ENCODE results near the gene S100A7A. TPM values are rescaled to one million over a fixed set of nuclear protein-coding genes. Genes with fewer than 3 reads are reported as not detected.

Gene S100A7A
- total and polyA plus RNA-seq, 2 of the 8 experiments (the other 6 are each of a cell fraction or from before 2014, with no cell fraction given), result not detected

DNA sequence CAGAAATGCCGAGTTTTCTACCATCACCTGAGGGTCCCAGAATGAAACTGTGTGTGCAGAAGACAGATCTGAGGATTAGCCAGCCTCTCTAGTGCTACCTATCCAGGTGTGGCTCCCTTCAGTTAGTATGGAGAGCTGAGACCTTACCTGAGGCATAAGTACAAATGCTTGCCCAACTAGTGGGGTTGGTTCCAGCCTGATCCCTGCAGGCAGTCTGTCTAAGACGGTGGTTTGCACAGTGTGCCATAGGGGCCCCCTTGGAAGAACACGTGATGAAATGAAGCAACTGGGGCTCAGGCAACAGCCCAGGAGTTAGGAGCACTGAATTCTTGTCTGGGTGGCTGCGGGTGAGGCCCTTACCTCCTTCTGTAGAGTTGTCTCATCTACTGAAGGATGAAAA lies 15.6 kb downstream of the S100A7A start:
- no peak for TF ChIP-seq POU5F1 (IDR thresholded peaks at IDR 0.05; ENCODE audit: low read depth, low read length)
- peaks cover 0 to 7% of the 10 kb centered on the region in 2 experiments for H4K20me1 ChIP-seq (replicated peaks in 1 of 2; ENCODE audit: control insufficient read depth in 1 of 2, insufficient read depth in 2 of 2, low read length in 2 of 2)
- FAIRE-seq, result no peak
- H3K27ac ChIP-seq (ENCODE audit: low read depth, low read length), result no peak overlapping the region
- no peak overlapping the region for H2BK120ac ChIP-seq (replicated peaks; ENCODE audit: low read depth, low read length)
- H3K79me1 ChIP-seq (ENCODE audit: low read depth, low read length), result no peaks in the 10 kb centered on the region
- no peak overlapping the region for H3K14ac ChIP-seq (ENCODE audit: insufficient read length)
- no peak overlapping the region for H3K23ac ChIP-seq (ENCODE audit: insufficient read length)
- H3K4ac ChIP-seq (replicated peaks; ENCODE audit: insufficient read length, low read depth, low read length), result no peak overlapping the region
- H2BK20ac ChIP-seq (ENCODE audit: low read length), result no peak overlapping the region
- no peaks in the 10 kb centered on the region; a peak in 2 of 7 replicates for H3K4me1 ChIP-seq (replicated peaks in 1 of 4; ENCODE audit: control insufficient read depth in 3 of 4, insufficient read depth in 4 of 4, low read length in 3 of 4)
- H3K27me3 ChIP-seq (replicated peaks in 1 of 4; ENCODE audit: control insufficient read depth in 3 of 4, extremely low read depth in 1 of 4, insufficient read depth in 3 of 4, low read length in 3 of 4), result no peaks in the 10 kb centered on the region
- H2AFZ ChIP-seq (ENCODE audit: low read length), result no peak overlapping the region
- no peak overlapping the region for H4K5ac ChIP-seq (ENCODE audit: insufficient read length, low read depth, low read length)
- ChIA-PET POLR2A (ENCODE audit: partially characterized antibody) (no interaction called here), CTCF (ENCODE audit: partially characterized antibody) (interaction anchor here (0.9 to 1.0 kb wide), 2 partner anchors 15 to 78 kb away, joined by 3 read pairs; no protein-coding TSS in a partner anchor)
- H2BK5ac ChIP-seq (ENCODE audit: low read depth, low read length), result no peak overlapping the region
- DNase-seq (ENCODE audit: low read depth in 1 of 2, low spot score in 2 of 2), result peak in 1 of 2 experiments; percentile 23
- H3K4me3 ChIP-seq (ENCODE audit: extremely low read depth in 1 of 4, insufficient read depth in 2 of 4, low read depth in 3 of 4, low read length in 4 of 4), result no peak overlapping the region
- WGBS, 2 experiments (ENCODE audit: extremely low coverage in 1 of 2, insufficient coverage in 1 of 2, insufficient read length in 1 of 2, insufficient replicate concordance in 2 of 2, low coverage in 1 of 2, low lambda C conversion rate in 2 of 2, missing lambda C conversion rate in 1 of 2), result 82% methylated on average over 4 of the region's 4 CpGs; no CpG with 5 or more reads in 1 of the 2 experiments
- H4K91ac ChIP-seq (replicated peaks; ENCODE audit: insufficient read length, low read length), result no peak overlapping the region
- H4K8ac ChIP-seq (ENCODE audit: extremely low read depth, insufficient read depth, low read length), result no peak overlapping the region
- H3K56ac ChIP-seq (replicated peaks; ENCODE audit: insufficient read length, low read depth, low read length), result no peak overlapping the region
- no peaks in the 10 kb centered on the region for H3K79me2 ChIP-seq (ENCODE audit: control insufficient read depth in 1 of 2, insufficient read depth in 2 of 2, low read length in 2 of 2)
- H2AK5ac ChIP-seq (ENCODE audit: low read depth, low read length), result no peak overlapping the region
- no peak overlapping the region for H3K18ac ChIP-seq (ENCODE audit: extremely low read depth, low read length)
- no peaks in the 10 kb centered on the region; the same call in 1 of the 2 replicates for H3K23me2 ChIP-seq (ENCODE audit: low read depth, low read length)
- no peak overlapping the region for H3K4me2 ChIP-seq (ENCODE audit: insufficient read depth in 1 of 2, low read depth in 2 of 2, low read length in 2 of 2)
- H3K36me3 ChIP-seq (ENCODE audit: control insufficient read depth in 2 of 4, insufficient read depth in 4 of 4, low read length in 3 of 4), result no peaks in the 10 kb centered on the region
- H3K9me3 ChIP-seq (ENCODE audit: insufficient read depth in 2 of 2, low read depth in 1 of 2, low read length in 1 of 2), result no peaks in the 10 kb centered on the region
- H3K9ac ChIP-seq (replicated peaks in 1 of 4; ENCODE audit: extremely low read depth in 1 of 4, low read depth in 3 of 4, low read length in 3 of 4), result no peak overlapping the region
- no peak overlapping the region for H2BK15ac ChIP-seq (ENCODE audit: low read length)
- no peak overlapping the region for H2BK12ac ChIP-seq (ENCODE audit: low read depth, low read length)
